Measurements from ENCODE around the gene RFXANK.
"Not testable (repeated sequence)": the region's sequence is repeated elsewhere in the genome, so short reads cannot be mapped to it uniquely, and the experiment has no call there.

Gene RFXANK

DNA sequence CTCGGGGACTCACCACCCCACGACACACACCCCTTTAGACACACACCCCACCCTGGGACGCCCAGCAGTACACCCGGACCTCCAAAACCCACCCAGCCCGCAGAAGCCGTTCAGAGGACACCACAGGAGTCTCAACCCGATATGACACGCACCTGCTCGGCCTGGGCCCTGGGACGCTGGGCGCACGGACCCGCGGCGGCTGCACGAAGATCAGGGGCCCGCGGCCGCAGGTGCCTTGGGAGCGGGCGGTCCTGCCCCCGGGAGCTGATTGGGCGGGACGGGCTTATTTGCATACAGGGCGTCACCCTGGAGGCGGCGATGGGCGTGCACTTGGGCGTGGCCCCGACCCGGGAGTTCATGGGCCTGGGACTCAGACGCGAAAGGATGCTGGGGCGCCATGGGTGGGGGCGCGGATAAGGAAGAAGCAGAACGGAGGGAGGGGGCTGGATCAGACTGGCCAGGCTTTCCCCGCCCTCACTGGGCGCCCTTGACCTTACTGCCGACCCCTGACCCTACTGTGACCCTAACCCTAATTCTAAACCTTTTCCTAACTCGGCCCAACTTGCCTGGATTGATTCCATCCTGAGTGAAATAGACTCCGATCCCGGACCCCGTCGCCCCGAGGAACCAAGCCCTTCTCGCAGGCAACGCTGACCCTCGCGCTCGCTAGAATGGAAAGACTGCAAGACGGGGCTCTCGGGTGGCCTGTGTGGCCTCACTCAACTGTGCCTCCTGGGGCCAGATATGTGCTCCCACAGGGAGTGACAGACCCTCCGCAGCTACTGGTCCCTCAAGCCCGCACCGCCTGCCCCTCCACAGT is 21.8 kb upstream of the RFXANK start, which contains the start of gene MEF2B:
MEF2B (minus strand) TSS at position 211 of the 820 bp plus-strand sequence. CDS start 19,528 bp downstream, outside the sequence.
- DNase-seq, result peak; percentile 75 to 79

DNA sequence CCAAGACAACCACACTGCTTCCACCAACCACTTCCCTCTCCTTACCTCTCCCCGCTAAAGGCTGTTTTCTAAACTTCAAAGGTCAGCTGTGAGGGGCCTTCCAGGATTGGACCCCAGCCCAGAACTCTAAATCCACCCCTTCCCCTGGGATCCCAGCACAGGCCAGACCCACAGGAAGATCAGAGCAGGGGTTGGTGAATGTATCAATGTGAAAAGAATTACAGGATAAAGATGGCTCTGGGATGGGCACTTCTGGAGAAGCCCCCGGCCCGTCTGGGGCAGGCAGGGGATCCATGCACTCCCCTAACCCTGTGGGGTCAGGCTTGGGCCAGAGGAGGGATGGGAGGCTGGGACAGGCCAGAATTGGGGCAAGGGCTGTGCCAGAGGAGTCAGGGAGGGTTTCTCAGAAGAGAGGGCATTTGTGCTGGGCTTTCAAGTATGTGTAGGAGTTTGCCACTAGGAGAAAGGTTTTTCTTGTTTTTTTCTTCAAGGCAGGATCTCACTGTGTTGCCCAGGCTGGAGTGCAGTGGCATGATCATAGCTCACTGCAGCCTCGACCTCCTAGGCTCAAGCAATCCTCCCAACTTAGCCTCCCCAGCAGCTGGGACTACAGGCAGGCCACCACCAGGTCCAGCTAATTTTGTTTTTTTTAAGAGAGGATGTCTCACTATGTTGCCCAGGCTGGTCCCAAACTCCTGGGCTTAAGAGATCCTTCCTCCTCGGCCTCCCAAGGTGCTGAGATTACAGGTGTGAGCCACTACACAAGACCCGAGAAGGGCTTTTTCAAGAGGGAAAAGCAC is 21.0 kb upstream of the RFXANK start:
- DNase-seq, result no peak

DNA sequence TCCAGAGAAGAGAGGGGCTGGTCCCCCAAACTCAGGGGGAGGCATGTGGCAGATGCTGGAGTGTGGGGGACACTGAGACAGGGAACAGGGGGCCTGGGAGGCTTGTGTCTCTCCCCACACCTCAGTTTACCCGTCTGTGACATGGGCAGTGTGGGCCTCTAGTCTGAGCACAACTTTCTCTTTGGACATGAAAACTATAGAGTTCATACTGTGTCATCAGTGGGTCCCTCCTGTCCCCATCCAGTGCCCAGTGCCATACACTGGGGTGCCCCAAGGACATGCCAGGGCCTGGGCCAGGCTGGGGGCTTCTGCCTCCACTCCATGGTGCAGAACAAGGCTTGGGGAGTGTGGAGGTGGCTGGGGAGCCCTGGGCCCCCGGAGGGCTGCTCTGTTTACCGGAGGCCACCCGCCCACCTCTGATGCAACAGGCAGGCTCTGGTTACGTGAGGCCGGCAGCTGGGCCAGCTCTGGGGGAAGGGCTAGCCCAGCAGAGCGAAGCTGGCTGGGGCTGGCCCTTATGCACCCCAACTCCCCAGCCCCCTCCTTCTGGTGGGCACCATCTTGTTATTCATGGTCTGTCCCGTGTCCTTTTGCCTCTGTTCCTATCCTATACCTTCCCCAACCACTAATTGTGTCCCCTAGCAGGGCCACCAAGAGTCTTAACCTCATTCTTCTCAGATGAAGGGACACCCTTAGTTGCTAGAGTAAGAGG is 20.1 kb upstream of the RFXANK start:
- no peak for DNase-seq

DNA sequence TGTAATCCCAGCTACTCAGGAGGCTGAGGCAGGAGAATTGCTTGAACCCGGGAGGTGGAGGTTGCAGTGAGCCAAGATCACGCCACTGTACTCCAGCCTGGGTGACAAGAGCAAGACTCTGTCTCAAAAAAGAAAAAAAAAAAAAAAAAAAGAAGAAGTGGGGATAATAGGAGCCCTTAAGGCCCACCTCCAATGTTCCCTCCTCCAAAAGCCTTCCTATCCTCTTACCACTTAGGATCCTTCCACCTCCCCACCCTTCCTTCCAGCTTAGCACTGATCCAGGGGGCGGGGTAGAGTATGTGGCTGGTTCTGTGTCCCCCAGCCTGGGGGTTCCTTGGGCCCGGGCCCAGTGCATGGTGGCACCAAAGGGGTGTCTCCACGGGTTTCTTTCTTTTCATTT is 18.8 kb upstream of the RFXANK start:
- DNase-seq, result not testable (repeated sequence)

DNA sequence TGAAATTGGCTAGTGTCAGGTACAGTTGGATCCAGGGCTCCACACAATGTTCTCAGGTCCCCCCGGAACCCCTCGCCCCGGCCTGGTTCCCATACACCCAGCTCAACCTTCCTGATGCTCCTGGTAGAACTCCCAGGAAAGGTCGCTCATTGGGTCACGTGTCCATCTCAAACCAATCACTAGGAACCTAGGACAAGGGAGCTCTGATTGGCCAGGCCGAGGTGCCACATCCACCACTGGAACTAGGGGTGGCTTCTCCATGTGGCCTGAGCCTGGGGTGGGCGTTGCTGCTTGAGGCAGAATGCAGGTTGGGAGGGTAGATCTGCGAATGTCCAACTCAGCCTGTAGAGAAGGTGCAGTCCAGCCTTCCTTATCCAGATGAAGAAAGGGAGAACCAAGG is 15.1 kb upstream of the RFXANK start:
- DNase-seq, result no peak

DNA sequence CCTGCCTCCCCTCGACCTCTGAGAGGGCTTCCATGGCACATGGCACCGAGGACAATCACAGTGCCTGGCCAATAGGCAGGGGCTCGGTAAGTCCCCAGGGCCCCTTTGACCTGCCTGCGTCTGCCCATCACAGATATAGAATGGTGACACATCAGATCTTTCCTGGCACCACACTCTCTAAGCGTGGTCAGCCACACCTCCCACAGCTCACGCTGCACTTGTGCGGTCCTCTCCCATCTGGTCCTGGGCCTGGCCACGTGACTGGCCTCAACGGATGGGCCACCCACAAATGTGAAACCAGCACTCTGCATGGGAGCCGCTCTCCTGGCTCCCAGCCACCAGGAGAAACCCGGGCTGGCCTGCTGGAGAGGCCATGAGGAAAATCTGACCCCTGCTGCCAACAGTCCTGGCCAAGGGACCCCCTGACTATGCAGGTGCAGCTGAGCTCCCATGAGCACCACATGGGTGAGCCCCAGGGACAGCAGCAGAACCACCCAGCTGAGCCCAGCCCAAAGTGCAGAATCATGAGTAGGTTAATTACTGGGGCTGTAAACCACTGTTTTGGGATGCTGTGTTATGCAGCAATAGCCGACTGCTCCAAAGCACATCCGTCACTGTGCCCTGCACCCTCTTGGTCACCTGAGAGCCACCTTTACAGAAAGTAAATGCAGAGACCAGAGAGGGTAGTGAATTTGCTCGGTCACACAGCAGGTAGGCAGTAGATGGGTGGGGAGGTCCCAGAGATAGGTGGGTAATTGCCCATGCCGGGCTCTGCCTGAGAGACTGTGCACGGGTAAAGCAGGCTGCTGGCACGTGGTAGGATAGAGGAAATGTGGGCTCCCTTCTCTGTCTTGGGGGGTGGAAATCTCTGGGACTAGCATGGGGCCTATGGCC is 12.3 kb upstream of the RFXANK start:
- no peak for DNase-seq

DNA sequence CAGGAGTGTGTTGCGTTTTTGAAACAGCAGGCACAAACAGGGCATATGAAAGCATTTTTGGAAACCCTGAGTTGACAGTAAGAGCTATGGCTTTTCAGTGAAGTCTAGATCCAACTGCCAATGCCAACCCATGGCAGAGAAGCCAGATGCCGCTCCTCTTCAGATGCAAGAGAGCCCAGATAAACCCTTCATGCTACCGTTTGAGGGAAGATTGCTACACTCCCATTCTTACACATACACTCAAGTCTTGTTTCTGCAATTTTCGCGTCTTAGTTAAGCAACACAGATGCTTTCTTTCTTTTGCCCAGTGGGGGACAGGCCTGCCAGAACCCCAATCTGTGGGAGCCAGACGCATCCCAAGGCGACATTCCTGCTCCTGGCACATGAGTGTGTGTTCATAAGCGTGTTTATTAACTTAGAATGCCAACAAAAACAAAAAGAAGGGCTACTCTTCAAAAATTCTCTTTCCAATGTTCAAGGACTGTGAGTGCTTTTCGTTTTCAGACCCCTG is 10.5 kb upstream of the RFXANK start:
- no peak for DNase-seq

DNA sequence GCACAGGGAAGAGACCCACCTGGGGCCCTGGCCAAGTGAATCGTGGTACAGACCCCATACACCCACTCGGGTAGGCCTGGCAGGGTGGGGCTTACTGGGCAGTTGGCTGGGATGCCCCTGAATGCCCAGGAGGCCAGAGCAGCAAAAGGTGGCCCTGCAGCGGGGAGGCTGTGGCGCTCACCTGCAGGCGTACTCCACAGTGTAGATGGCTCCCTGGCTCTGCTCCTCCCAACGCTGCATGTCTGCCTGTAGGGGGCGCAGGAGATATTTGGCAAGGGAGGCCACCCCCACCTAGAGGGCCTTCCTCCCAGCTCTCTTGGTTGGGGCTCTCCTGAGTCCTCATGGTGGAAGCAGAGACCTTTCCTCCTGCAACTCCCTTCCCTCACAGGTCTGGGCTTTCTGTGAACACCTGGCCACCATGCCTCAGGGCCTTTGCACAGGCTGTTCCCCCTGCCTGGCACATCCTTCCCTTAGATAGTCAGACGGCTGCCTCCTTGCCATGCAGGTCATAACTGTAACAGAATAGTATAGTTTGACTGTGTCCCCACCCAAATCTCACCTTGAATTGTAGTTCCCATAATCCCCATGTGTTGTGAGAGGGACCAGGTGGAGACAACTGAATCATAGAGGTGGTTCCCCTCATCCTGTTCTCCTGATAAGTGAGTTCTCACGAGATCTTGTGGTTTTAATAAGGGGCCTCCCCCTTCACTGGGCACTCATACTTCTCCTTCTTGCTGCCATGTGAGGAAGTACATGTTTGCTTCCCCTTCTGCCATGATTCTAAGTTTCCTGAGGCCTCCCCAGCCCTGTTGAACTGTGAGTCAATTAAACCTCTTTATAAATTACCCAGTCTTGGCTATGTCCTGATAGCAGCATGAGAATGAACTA is 6.0 kb upstream of the RFXANK start:
- DNase-seq, result peak; percentile 60 to 68

DNA sequence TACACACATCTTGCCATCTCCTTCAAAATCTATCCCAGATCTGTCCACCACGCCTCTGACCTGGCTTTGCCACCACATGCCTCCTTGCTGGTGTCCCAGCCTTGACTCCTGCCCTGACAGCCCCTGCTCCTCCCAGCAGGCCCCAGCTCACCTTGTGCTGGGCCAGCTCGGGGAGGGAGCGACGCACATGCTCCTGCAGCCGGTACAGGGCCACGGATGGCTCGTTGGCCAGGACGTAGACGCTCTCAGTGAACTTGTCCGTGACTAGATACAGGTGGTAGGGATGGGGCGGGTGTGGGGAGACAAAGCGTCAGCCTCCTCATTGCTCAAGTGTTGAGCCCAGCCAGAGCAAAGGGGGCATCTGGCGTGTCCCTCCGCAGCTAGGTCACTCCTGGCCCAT is 5.3 kb upstream of the RFXANK start:
- no peak for DNase-seq

DNA sequence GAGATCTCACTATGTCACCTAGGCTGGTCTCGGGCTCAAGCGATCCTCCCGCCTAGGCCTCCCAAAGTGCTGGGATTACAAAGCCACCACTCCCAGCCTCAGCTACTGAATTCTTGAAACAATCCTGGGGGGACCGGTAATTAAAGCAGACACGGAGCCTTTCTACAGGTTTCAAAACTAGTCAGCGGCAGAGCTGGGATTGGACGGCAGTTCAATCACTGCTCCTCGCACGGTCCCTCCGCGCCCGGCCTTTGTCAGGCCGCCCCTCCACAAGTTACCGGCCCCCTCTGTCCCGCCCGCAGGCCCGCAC is 335 bp upstream of the RFXANK start:
- DNase-seq, result no peak

DNA sequence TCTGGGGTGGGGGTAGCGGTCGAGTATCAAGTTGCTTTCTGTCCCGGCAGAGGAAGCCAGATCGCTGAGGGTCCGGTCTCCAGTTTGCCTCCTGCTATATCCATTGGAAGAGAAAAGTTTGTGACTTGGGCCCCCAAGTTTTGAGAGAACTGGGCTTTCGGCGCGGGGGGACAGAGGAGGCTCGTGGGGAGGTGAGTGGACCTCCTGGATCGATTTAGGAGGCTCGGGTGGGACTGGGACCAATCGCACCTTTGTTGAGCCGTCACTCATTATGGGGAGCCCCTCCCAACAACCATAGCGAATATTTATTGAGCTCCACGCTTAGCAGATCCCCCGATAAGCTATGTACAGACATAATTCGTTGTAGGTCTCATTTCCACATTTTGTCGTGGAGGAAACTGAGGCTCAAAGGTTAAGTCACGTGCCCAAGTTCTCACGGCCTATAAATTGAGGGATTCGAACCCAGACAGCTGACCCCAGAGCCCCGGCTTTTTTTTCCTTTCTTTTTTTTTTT is 909 bp downstream of the RFXANK start:
- DNase-seq, result peak in 1 of 2 donors; percentile 28

DNA sequence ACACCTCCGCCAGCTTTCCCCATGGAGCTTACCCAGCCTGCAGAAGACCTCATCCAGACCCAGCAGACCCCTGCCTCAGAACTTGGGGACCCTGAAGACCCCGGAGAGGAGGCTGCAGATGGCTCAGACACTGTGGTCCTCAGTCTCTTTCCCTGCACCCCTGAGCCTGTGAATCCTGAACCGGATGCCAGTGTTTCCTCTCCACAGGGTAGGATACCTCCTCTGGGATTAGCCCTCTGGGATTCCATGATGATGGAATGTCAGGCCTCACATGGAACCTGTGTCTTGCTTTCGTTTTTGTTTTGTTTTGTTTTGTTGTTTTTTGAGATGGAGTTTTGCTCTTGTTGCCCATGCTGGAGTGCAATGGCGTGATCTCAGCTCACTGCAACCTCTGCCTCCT is 1.9 kb downstream of the RFXANK start:
- DNase-seq, result no peak

DNA sequence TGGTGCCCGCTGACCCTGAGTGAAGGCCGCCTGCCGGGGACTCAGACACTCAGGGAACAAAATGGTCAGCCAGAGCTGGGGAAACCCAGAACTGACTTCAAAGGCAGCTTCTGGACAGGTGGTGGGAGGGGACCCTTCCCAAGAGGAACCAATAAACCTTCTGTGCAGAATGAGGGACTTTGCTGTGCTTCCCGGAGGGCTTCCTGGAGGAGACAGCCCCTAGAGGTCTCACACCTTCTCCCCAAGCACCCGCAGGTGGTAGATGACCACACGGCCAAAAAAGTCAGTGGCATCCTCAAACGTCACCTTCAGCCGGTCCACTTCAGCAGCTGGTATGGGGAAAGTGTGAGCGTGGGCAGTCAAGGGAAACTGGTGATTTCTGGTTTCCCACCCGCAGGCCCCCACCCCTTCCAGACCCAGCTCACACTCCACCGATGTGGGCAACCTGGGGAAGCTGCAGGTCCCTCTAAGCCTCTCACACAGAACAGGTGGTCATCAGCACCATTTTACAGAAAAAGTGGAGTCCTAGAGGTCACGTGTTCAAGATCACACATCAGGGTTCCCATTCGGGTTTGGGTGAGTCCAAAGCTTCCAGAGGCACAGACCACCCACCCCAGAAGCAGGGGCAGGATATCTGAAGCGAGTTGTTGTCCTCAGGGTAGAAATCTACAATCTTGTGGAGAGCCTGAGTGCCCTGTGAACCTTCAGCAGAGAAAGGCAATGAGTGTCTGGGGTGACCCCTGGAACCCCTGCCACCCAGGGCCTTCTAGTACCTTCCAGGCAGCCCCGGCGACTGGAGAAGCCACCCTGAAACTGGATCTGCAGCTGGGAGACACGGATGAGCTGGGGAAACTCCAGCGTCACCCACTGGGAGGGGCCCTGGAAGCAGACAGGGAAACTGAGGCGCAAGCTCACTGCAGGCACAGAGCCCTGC is 9.9 kb downstream of the RFXANK start:
- DNase-seq, result no peak

DNA sequence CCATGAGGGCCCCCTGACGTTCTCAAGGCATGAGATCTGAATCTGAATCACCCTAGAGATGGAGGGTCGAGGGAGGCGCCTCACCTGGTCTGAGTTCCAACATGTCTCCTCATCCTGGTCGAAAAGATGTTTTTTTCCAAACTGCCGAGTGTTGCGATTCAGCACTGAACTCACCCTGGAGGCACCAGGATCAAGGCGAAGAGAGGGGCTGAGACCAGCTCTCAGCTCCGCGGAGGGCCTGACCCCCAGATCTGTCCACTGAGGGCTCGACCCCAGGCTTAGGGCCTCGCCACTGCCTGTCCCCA is 10.6 kb downstream of the RFXANK start:
- no peak for DNase-seq

DNA sequence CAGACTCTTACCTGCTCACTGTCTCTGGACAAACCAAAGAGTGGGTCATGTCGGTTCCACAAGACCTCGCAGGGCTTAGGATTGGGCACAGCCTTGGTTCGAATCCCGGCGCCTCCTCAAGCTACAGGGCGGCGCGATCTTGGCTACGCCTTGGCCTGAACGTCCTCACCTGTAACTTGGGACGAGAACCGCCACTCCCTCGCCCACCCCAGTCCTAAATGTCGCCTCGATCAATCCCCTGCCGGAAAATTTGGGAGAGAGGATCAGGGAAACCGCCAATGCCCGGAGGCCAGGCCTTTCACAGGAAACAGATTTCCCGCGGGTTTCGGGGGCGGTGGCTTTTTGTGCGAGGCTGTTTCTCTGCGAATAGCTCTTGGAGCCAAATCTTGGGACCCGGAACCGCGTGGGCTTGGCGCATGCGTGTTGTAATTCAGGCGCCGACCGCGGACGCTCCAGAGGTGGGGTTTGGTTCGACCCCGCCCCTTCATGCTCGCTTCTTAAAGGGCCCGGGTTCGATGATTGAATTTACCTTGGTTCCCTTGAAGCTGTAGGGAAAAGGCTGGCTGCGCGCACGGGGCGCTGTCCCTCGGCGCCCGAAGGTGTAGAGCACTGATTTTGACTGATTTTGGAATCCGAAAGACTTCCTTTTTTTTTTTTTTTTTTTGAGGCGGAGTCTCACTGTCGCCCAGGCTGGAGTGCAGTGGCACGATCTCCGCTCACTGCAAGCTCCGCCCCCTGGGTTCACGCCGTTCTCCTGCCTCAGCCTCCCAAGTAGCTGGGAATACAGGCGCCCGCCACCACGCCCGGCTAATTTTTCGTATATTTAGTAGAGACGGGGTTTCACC is 11.2 kb downstream of the RFXANK start, which contains the start of gene NR2C2AP:
NR2C2AP (minus strand) TSS at position 403 of the 845 bp plus-strand sequence; CDS start at position 49, 354 bp downstream.
- DNase-seq, result peak; percentile 92

DNA sequence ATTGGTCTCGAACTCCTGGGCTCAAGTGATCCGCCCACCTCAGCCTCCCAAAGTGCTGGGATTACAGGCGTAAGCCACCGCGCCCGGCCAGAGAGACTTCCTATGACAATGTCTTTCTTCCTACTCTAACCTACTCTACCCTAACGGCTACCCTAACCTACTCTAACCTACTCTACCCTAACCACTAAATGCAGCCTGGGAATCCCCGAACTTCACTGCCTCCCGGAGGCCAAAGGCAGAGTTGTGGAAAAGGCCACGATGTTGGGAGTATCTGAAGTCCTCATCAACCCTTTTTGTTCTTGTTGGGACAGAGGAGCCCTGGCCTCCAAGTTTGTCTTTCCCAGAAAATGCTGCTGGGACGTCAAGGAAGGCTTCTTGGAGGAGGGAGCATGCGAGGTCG is 12.1 kb downstream of the RFXANK start:
- DNase-seq, result no peak

DNA sequence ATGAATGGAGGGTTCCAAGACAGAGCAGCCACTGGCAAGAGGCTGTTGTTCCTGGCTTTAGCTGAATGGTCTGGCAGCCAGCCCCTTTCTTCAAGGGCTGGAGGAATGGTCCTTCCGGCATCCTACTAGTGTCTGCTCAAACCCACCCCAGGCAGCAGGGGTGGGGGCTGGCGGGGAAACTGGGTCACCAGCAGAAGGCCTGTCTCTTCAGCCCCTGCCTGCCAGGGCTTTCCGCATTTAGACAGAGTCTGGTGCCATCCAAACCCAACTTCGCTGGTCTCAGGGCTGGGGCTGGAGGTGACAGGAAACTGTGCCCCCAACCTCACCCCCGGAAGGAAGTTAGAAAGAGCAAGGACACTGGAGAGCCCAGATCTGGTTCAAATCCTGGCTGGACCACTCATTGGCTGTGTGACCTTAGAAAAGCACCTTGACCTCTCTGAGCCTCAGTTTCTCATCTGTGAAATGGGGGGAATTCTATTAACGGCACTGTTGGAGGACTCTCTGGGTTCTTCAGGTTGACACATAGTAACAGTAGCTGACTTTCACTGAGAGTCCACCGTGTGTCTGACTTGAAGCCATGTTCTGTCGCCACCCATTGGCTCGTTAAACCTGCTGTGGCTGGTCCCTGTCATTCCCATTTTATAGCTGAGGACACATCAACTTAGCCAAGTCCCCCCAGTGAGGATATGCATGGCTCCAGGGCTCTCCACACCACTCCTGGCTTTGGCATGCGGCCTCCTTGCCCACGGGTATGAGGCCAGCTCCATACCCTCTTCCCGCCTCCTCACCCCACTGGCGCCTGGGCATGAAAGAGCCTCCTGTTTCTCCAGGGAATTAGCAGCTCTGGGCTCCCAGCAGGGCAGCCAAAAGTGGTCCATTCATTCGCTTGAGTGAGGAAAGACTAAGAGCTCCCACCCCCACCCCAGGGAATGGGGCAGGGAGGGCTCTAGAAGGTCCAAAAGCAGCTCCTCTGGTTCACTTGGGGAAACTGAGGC is 13.7 kb downstream of the RFXANK start:
- no peak for DNase-seq

DNA sequence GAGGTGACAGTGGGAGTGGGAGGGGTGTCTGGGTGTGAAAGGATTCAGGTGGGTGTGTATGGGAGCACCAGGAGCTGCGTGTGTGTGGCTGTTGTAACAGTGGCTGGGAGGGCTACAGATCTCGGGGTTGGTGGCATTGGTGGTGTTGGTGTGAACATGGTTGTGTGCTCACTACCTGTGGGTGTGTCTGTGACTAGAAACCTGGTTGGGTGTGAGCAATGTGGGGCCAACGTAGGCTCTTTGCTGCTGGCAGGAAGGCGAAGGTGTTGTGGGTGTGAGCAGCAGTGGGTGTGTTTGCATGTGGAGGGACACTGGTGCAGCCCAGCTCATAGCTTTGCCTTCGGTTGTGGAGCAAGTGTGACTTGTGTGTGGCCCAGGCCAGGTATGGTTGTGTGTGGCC is 14.9 kb downstream of the RFXANK start:
- no peak for DNase-seq
